IPS DF 6.9 (cell line): Measurements from ENCODE around the gene TICAM1.
"Not testable (repeated sequence)": the region's sequence is repeated elsewhere in the genome, so short reads cannot be mapped to it uniquely, and the experiment has no call there.

ENCODE experiments used
- DNase-seq: peaks from one replicate; pipeline ENCODE4 v3.0.0-alpha.2; 2013; ENCODE audit warnings: low read depth, low spot score
- H3K27ac ChIP-seq: one replicate; pipeline ENCODE4 v1.5.1; 2013; ENCODE audit warnings: low read length, control low read depth
- H3K27me3 ChIP-seq: 2 replicates; pipeline ENCODE4 v1.6.1; 2013; ENCODE audit warnings: mild to moderate bottlenecking, low read length; ENCODE audit not compliant: control insufficient read depth, insufficient read depth
- H3K36me3 ChIP-seq: 2 replicates; pipeline ENCODE4 v1.6.1; 2013; ENCODE audit warnings: low read length; ENCODE audit not compliant: control insufficient read depth, insufficient read depth
- H3K4me1 ChIP-seq: 2 replicates; pipeline ENCODE4 v1.6.1; 2013; ENCODE audit warnings: low read length; ENCODE audit not compliant: control insufficient read depth, insufficient read depth
- H3K4me3 ChIP-seq: 2 replicates; pipeline ENCODE4 v1.5.1; 2013; ENCODE audit warnings: mild to moderate bottlenecking, low read length
- H3K9me3 ChIP-seq: 2 replicates; pipeline ENCODE4 v1.6.1; 2013; ENCODE audit warnings: low read length, inconsistent platforms; ENCODE audit not compliant: control insufficient read depth, insufficient read depth
- WGBS: extraction: QIAGEN DNeasy Blood & Tissue Kit; methylation state at CpG from one replicate; pipeline ENCODE4 v1.1.7; 2013; ENCODE audit warnings: mixed read lengths, missing lambda C conversion rate; ENCODE audit not compliant: insufficient read length, insufficient coverage; 5-methylcytosine and 5-hydroxymethylcytosine counted together

TICAM1 gene

DNA sequence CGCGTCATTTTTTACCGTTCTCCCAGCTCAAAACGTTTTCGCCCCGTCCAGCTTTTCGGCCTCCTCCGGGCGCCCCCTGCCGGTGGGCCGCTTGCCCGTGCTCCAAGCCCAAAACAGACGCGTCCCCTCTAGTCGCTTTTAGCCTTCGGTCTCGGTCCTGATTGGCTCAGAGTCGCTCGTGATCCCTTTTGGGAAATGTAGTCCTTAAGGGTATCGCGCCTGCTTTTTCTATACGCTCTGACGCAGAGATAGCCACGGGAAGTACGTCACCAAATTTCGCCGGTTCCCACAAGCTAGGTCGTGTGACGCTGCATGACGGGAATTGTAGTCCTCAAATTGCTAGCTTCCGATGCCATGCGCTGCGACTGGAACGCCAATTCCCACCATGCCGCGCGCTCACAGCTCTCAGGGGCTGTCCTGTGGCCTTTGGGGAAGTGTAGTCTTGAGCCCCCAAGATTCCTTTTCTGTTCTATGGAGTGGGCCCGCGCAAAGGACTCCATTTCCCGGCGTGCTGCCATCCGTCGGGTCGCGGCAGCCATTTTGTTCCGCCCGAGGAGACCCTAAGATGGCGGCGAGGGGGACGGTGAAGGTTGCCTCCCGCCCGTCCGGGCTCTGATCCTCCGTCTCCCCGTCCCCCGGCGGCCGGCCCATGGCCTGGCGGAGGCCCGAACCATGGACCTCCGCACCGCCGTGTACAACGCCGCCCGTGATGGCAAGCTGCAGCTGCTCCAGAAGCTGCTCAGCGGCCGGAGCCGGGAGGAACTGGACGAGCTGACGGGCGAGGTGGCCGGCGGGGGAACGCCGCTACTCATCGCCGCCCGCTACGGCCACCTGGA is 40.1 kb downstream of the TICAM1 start, which contains the start of gene FEM1A:
FEM1A (plus strand) TSS at position 552 of the 836 bp plus-strand sequence; CDS start at position 673, 121 bp downstream.
- Histone ChIP-seq H3K36me3 (peaks cover 7% of the 10 kb centered on the region; the same call in 1 of the 2 replicates), H3K4me3 (peak within 1 kb of the TSS; percentile 95), H3K27me3 (no peaks in the 10 kb centered on the region), H3K4me1 (no peaks in the 10 kb centered on the region), H3K9me3 (no peaks in the 10 kb centered on the region), H3K27ac (no peak within 1 kb of the TSS)
- peak; percentile 100 for DNase-seq
- no CpG with 5 or more reads among the region's 80 CpGs for WGBS

DNA sequence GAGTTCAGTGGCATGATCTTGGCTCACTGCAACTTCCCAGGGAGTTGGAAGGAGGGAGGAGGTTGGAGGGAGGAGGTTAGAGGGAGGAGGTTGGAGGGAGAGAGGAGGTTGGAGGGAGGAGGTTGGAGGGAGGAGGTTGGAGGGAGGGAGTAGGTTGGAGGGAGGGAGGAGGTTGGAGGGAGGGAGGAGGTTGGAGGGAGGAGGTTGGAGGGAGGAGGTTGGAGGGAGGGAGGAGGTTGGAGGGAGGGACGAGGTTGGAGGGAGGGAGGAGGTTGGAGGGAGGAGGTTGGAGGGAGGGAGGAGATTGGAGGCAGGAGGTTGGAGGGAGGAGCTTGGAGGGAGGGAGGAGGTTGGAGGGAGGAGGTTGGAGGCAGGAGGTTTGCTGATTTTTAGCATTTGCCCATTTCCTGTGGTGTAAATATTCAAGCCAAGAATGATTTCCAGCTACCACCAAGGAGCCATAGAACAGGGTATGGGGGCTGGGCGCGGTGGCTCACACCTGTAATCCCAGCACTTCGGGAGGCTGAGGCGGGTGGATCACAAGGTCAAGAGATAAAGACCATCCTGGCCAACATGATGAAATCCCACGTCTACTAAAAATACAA is 45.0 kb downstream of the TICAM1 start:
- not testable (repeated sequence) for H3K27ac ChIP-seq, H3K9me3 ChIP-seq, DNase-seq, H3K27me3 ChIP-seq, H3K4me3 ChIP-seq, H3K36me3 ChIP-seq, H3K4me1 ChIP-seq
- WGBS: no CpG with 5 or more reads among the region's 6 CpGs

DNA sequence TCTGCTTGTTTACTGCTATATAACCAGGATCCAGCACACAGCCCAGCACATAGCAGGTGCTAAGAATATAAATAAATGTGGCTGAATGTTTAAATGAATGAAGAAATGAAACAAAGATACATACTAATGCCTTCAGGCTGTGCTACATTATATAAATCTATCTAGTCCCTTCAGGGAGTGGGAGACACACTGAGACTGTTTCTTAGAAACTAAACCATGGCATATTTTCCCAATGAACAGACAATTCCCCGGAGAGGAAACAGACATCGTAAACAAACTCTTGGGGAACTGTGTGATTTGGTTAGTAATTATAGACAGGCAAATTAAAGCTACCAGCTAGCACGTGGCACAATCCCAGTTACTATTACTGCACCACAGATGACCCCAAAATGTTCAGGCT is 49.7 kb downstream of the TICAM1 start:
- Histone ChIP-seq H3K4me1 (no peaks in the 10 kb centered on the region), H3K4me3 (no peak overlapping the region), H3K27ac (no peak overlapping the region), H3K36me3 (no peaks in the 10 kb centered on the region), H3K27me3 (no peaks in the 10 kb centered on the region), H3K9me3 (no peaks in the 10 kb centered on the region)
- DNase-seq: no peak
- WGBS: no CpG with 5 or more reads among the region's 3 CpGs

DNA sequence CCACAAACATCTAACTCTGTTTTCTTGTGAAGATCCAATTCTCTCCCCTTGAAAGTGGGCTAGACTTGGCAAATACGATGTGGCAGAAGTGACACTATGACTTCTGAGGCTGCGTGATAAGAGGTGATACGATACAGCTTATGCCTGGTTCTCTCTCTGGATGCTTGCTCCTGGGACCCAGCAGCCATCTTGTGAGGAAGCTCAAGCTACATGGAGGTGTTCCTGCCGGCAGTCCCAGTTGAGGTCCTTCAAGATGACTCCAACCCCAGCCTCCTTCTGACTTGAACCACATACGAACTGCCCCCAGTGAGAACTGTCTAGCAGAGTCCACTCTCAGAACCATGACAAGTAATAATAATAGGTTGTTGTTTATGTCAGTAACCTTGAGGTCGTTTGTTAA is 50.7 kb downstream of the TICAM1 start:
- WGBS: no CpG with 5 or more reads among the region's 6 CpGs

DNA sequence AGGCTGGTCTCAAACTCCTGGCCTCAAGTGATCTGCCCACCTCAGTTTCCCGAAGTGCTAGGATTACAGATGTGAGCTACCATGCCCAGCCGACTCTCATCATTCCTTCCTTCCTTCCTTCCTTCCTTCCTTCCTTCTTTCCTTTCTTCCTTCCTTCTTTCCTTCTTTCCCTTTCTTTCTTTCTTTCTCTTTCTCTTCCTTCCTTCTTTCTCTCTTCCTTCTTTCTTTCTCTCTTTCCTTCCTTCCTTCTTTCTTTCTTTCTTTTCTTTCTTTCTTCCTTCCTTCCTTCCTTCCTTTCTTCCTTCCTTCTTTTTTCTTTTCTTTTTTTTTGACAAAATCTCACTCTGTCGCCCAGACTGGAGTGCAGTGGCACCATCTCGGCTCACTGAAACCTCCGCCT is 53.4 kb downstream of the TICAM1 start:
- not testable (repeated sequence) for H3K36me3 ChIP-seq, DNase-seq, H3K9me3 ChIP-seq, H3K27me3 ChIP-seq, H3K27ac ChIP-seq, H3K4me3 ChIP-seq, H3K4me1 ChIP-seq
- WGBS: no CpG with 5 or more reads among the region's 5 CpGs

More for the DNA sequence above, 50.7 kb downstream of the TICAM1 start:
- Histone ChIP-seq H3K4me1 (no peaks in the 10 kb centered on the region), H3K36me3 (no peaks in the 10 kb centered on the region), H3K27me3 (no peaks in the 10 kb centered on the region), H3K4me3 (no peak overlapping the region), H3K9me3 (no peaks in the 10 kb centered on the region), H3K27ac (no peak overlapping the region)
- no peak for DNase-seq

DNA sequence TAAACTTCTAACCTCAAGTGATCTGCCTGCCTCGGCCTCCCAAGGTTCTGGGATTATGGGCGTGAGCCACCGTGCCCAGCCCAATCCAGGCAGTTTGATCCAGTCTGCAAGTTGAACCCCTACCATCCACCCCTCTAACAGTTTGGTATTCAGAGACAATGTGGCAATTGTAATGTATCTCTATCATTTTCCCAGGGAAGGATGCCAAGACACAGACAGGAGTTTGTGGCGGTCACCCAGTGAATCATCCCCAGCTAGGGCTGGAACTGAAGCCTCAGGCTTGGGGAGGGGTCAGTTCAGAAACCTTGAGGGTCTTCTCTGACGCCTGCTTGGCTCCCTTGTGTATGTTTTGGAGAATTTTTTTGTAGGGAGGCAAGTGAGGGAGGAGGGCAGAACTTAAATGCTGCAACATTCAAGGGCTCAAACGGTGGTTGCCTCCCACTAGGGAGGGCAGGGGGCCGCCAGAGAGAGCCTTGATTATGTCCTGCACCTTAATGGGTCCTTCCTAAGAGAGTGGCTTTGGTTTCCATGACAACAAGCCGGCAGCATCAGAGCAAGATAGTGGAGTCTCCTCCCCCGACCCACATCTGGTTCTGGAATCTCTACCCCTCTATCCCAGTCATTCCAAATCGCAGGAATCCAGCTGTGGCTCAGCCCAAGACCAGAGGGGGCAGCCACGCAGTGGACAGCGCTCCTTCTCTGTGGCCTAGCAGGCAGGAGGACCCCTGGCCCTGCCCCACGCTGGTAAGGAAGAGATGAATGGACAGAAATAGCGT is 54.9 kb downstream of the TICAM1 start:
- Histone ChIP-seq H3K27ac (no peak overlapping the region), H3K27me3 (no peaks in the 10 kb centered on the region), H3K9me3 (no peaks in the 10 kb centered on the region), H3K36me3 (no peaks in the 10 kb centered on the region), H3K4me3 (no peak overlapping the region), H3K4me1 (no peaks in the 10 kb centered on the region)
- no CpG with 5 or more reads among the region's 14 CpGs for WGBS
- no peak for DNase-seq

DNA sequence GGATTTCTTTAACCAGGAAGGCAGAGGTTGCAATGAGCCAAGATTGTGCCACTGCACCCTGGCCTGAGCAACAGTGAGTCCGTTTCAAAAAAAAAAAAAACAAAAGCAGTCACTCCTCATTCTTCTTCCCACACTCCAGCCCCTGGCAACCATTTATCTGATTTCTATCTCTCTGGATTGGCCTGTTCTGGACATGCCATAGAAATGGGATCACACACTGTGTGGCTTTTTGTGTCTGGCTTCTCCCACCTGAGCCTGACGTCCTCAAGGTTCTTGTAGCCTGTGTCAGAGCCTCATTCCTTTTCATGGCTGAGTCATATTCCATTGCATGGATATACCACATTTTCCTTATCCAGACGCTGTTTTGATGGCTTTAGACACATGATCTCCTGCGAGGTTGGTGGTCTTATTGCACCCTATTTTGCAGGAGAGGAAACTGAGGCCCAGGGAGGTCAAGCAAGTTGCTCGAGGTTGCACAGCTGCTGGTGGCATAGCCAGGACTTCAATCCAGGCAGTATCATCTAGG is 55.8 kb downstream of the TICAM1 start:
- H3K36me3 ChIP-seq: no peaks in the 10 kb centered on the region
- DNase-seq: no peak
- no CpG with 5 or more reads among the region's 5 CpGs for WGBS
- H3K4me1 ChIP-seq: no peaks in the 10 kb centered on the region
- no peak overlapping the region for H3K27ac ChIP-seq
- no peaks in the 10 kb centered on the region for H3K27me3 ChIP-seq
- H3K4me3 ChIP-seq: no peak overlapping the region
- no peaks in the 10 kb centered on the region for H3K9me3 ChIP-seq

DNA sequence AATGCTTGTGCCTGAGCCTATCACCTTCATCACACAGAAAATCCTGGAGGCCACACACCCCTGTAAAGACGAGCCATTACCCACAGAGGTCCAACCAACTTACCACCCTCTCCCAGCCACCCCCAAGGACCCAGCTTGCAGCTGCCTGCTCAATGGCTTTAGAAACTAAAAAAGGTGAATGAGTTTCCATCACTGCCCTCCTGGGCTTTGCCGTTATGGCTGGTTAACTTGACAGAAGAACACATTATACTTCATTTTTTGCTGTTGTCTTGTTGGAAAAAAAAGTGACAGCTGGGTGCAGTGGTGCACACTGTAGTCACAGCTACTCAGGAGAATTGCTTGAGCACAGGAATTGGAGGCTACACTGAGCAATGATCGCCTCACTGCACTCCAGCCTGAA is 57.4 kb downstream of the TICAM1 start:
- Histone ChIP-seq H3K4me1 (peaks cover under 1% of the 10 kb centered on the region; the same call in 1 of the 2 replicates), H3K27me3 (no peaks in the 10 kb centered on the region), H3K9me3 (no peaks in the 10 kb centered on the region), H3K4me3 (no peak overlapping the region), H3K36me3 (no peaks in the 10 kb centered on the region), H3K27ac (no peak overlapping the region)
- WGBS: no CpG with 5 or more reads among the region's 3 CpGs
- no peak for DNase-seq

DNA sequence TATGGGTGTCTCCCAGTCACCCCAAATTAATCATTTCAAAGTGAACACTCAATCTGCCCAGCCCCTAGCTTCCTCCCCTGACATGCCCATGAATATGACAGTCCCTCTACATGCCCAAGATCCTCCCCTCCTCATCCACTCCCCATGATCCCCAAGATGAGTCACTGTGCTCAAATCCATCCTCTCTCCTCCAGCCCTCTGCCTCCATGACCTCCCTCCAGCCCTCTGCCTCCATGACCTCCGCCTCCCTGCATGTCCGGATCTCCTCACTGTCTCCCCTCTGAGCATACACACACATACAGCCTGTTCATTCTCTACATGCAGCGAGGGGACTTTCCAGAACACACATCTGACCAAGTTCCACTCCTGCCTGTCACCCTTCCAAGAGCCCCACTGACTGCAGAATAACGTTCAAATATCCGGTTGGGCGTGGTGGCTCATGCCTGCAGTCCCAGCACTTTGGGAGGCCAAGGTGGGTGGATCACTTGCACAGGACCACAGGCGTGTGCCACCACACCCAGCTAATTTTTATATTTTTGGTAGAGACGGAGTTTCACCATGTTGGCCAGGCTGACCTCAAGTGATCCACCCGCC is 58.4 kb downstream of the TICAM1 start:
- no peak overlapping the region for H3K4me3 ChIP-seq
- H3K36me3 ChIP-seq: no peaks in the 10 kb centered on the region
- WGBS: no CpG with 5 or more reads among the region's 9 CpGs
- no peak overlapping the region for H3K27ac ChIP-seq
- no peak for DNase-seq
- H3K9me3 ChIP-seq: no peaks in the 10 kb centered on the region
- H3K27me3 ChIP-seq: no peaks in the 10 kb centered on the region
- peaks cover 2% of the 10 kb centered on the region for H3K4me1 ChIP-seq

DNA sequence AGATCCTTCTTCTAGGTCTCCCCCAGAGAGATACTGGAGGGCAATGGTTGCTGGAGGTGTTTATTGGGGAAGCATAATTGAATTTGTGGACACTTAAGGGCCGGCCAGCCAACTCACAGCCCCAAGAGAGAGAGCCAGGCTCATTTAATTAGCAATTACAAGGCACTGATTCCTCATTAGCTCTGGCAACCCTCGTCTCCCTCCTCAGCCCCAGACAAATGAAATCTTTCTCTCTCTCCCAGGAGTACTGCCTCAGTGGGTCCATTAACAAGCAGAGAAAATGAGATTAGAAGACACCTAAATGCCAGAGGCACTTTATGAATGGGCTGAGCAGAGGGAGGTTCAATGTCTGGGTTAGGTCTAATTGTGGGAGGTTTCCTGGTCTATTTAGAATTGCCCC is 58.9 kb downstream of the TICAM1 start:
- Histone ChIP-seq H3K27ac (no peak overlapping the region), H3K36me3 (no peaks in the 10 kb centered on the region), H3K4me1 (peaks cover 2% of the 10 kb centered on the region), H3K4me3 (no peak overlapping the region), H3K9me3 (no peaks in the 10 kb centered on the region), H3K27me3 (no peaks in the 10 kb centered on the region; the same call in 1 of the 2 replicates)
- WGBS: no CpG with 5 or more reads among the region's 2 CpGs
- DNase-seq: no peak
